Stimulated activated naive CD8-positive, alpha-beta T cell treated with anti-CD3 and anti-CD28 coated beads, Interleukin-15, Interleukin-2, amounts not matched to agents 100 U/mL and 50 U/mL, for 24 hours (primary cell): ENCODE results near the gene TM7SF2.

Source experiments
- ATAC-seq: fragments of 150-1000 bp; cut with Tn5 transposase; one replicate; pipeline ENCODE4 v1.10.0; 2021
- DNase-seq: peaks from one replicate; pipeline ENCODE4 v3.0.0; 2021

TM7SF2 gene

DNA sequence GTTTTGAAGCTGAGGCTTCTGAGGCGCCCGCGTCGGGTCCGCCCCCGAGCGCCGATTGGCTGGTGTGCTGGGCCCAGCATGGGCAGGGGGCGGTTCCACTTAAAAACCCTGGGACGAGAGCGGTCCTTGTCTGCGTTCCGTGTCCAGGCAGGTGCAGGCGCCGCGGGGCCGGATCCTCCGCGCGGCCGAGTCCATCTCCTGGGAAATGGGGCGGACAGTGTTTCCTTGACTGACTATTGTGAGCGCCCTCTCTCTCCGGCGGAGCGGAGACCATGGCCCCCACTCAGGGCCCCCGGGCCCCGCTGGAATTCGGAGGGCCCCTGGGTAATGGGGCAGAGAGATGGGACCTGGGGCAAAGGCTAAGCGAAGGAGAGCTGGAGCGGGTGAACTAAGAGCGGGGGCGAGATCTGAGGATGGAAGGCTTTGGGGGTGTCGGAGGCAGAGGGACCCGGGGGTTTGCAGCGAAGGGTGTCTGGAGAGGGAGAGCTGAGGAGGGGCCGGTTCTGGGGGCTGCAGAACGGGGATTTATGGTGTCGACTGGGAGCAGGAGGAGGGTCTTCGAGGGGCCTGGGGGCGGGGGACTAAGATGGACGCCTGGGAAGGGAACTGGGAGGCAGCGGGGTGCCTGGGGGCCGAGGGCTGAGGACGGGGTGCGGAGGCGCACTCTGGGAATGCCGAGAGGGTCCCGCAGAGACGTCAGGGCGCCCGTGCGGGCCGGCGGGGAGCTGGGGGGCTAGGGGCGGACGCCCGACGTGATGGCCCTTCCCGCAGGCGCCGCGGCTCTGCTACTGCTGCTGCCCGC, at the start of gene TM7SF2:
Gene TM7SF2 (plus strand): TSS at position 129 of the 802 bp plus-strand sequence. CDS start 144 bp downstream, at position 273.
- ATAC-seq (peak; percentile 79), DNase-seq (peak; percentile 97)

DNA sequence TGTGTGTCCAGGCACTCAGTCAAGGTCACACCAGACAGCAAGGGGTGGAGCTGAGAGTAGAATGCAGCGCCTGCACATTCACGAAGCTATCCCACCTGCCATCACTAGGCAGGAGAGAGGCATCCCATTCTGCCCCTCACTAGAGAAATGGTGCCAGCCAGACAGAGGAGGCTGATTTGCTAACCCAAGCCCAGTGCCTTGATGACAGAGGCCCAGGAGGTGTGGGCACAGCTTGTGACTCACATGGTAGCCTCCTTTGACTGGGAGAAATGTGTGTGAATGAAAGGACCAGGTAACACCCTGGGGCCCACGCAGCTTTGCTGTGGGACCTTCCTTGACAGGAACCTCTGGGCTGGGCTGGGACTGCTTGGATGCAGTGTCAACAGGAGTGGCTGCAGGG, 48.1 kb upstream of the TM7SF2 start:
- no peak for ATAC-seq

DNA sequence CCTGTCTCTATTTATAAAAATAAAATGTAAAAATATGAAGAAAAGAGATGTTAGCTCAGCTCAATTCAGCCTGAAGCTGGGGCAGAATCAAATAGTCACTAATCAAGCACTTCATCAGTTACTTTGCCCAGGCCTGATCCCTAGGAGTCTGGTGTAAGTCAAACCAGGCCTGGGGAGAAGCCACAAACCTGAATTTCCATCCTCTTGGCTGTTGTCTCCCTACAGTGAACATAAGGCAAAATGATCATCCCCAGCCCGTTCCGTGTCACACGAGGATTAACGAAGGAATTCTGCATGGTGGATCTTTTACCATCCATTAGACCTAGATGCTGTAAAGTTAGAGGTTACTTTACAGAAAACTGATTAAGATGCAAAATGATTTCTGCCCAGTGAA, 46.8 kb upstream of the TM7SF2 start:
- ATAC-seq: no peak
- DNase-seq: no peak

More for the DNA sequence above, 48.1 kb upstream of the TM7SF2 start:
- DNase-seq: no peak

GRCh38 chr11:65065851-65066250, 45.8 kb upstream of the TM7SF2 start:
- DNase-seq (no peak), ATAC-seq (no peak)

DNA sequence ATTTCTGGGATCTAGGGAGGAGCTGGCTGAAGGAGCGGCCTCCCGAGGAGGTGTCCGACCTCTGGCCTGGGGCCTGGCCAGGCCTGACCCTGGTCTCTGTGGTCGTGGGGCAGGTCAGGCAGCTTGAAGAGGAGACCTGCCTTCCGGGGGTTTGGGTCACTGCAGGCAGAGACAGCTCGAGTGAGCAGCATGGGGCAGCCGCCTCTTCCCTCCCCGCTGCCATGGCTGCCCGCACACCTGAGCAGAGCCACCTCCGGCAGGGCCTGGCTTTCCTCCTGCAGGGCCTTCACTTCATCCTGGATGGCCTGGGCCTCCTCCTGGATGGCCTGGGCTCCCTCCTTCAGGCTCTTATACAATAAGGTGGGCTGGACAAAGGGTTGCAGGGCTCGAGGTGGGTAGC, 45.4 kb upstream of the TM7SF2 start:
- ATAC-seq: no peak

GRCh38 chr11:65066805-65067291, 44.8 kb upstream of the TM7SF2 start:
- no peak for ATAC-seq
- DNase-seq: no peak

More for the DNA sequence above, 45.4 kb upstream of the TM7SF2 start:
- DNase-seq: no peak

DNA sequence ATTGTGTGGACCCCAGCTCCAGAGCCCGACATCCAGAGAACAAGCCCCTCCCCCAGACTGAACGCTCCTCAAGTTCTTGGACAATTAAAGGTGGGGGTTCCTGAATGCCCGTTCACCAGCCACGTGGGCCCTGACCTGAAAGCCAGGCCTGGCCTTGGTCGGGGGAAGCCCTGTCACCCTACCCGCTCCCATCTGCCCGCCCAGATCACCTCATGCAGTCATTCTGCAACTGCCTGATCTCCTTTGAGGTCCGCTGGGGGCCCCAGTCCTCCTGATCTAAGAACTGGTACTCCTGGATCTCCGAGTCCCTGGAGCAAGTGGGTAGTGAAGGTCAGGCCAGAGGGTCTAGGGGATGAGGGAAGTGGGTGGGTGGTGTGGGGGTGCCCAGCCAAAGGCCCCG, 44.2 kb upstream of the TM7SF2 start:
- ATAC-seq (no peak), DNase-seq (no peak)

GRCh38 chr11:65069217-65069616, 42.5 kb upstream of the TM7SF2 start:
- DNase-seq: no peak

GRCh38 chr11:65071907-65072630, 39.6 kb upstream of the TM7SF2 start:
- DNase-seq (no peak), ATAC-seq (no peak)

More at GRCh38 chr11:65069217-65069616, 42.5 kb upstream of the TM7SF2 start:
- ATAC-seq: no peak

DNA sequence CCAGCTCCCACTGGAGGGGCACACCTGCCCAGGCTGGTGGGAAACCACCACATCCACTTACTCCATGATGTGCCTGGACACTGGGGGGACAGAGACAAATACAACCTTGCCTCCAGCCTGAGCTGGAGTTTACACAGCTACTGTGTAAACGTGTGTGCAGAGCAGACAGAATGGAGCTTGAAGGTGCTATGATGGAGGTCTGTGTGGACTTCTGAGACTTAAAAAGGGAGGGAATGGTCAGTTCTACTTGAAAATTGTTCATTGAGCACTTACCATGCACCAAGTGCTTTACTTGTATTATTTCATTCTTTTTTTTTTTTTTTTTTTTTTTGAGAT, 39.1 kb upstream of the TM7SF2 start:
- no peak for DNase-seq
- ATAC-seq: no peak

DNA sequence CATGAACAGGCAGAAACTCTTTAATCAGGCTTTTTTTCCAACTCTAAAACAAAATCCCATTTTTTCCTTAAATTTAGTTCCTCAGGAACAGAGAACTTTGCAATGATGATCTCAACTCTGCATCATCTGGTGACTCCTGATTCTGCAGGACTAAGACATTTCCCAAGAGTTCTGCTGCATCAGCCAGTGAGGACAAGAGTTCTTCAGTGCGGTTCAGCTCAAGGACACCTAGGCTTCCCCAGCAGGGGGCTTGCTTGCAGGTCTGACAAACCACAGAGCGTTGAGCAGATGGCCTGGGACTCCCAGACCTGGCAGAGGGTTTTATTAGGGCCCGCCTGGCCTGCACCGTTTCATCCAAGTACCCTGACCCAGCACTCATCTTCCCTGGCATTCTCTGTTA, 34.2 kb upstream of the TM7SF2 start:
- ATAC-seq: no peak
- no peak for DNase-seq

DNA sequence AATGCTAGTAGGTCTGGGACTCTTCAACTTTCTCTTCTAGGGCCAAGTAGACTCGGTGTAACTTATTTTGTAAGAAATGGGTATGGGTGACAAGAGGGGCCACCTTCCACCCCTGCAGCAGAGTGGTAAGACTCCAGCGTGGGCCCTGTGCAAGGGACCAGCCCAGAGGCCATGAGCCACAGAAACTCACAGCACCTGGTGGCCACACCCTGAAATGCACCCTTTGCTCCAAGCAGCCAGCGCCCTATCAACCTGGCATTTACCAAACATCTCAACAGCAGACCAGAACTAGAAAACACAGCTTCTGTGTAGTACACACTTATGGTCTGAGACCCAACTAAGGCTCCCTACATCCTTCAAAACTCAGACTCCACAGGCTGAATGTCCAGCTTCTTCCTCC, 33.5 kb upstream of the TM7SF2 start:
- peak; percentile 69 for ATAC-seq
- peak; percentile 72 for DNase-seq

- no peak for DNase-seq
Observed at GRCh38 chr11:65078786-65079342, 32.8 kb upstream of the TM7SF2 start.

GRCh38 chr11:65083134-65083833, 28.4 kb upstream of the TM7SF2 start:
- ATAC-seq (no peak), DNase-seq (no peak)

More at GRCh38 chr11:65078786-65079342, 32.8 kb upstream of the TM7SF2 start:
- no peak for ATAC-seq

DNA sequence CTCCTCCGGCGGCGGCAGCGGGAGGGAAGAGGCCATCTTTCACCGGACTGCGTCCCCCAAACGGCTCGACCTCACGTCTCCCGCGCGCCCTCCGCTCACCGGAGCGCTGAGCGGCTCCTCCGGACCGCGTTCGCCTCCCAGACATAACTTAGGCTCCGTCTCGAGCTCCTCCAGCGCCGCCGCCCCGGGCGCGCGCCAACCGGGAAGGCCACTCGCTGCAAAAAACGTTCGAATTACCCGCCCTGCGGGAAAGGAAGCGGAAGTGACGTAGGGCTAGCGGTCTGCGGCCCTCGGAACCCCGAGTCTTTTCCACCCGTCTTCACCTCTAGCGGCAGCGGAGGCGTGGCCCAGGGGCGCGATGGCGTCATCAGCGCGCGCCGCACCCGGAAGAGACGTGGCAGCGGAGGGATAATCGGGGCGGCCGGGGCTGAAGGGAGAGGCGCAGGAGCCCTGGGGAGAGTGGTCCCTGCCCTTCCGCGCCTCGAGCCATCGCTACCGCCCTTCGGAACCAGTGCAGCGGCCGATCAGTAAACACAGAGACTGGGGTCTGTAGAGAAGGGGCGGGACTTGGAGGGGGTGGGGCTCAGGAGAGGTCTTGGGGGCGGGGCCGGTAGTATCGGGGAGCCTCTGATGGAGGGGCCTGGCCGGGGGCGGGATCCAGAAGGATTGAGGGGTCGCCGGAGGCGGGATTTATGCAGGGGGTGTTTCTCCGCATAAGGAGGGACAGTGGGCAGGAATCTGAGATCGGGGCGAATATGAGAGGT, 27.7 kb upstream of the TM7SF2 start, which contains the start of the genes CDCA5 and ZFPL1:
Gene CDCA5 (minus strand): TSS at position 207 of the 764 bp plus-strand sequence. CDS start 62 bp downstream, at position 145.
Gene ZFPL1 (plus strand): TSS at position 389 of the 764 bp plus-strand sequence. CDS start 477 bp downstream, outside the sequence.
- DNase-seq (peak; percentile 98), ATAC-seq (peak; percentile 83)

DNA sequence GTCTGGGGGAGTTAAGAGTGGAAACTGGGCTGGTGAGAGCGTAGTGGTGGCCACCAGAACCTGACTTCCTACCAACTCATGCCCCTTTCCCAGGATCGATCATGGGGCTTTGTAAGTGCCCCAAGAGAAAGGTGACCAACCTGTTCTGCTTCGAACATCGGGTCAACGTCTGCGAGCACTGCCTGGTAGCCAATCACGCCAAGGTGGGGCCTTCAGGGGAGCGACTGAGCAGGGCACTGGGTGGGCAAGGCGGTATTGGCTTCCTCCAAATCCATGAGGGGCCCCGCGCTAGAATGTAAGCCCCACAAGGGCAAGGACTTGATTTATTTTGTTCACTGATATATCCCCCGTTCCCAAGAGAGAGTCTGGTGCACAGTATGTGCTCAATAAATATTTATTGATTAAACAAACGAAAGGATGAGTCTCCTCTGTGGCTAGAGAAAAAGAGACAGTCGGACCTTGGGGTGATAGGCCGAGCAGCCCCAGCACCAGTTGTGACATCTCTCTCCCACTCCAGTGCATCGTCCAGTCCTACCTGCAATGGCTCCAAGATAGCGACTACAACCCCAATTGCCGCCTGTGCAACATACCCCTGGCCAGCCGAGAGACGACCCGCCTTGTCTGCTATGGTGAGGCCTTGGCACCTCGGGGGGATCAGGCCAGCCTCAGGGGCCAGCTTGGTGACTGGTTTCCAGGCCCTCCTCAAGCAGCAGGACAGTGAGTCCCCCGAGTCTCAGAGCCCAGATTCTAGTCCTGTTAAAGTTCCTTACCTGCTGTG, 26.9 kb upstream of the TM7SF2 start:
- peak; percentile 1 for ATAC-seq
- no peak for DNase-seq

DNA sequence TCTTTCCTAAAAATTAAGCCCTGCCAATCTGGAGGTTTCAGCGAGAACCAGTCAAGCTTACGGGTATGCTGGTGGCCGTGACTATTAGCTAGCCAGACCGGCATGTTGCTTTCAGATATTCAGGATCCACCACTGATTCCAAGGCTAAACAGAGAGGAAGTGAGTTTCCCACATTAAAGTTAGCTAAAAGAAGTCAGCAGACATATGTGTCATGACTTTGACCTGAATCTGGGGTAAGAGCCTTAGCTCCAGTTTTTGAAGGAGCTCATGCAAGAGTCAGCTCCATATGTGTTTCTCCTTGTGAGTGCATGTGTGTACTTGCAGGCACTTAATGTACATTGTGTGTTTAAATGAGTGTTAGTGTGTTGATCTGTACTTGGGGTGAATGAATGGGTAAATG, 26.2 kb upstream of the TM7SF2 start:
- ATAC-seq: no peak
- no peak for DNase-seq

- no peak for ATAC-seq
Observed at GRCh38 chr11:65086809-65087208, 24.9 kb upstream of the TM7SF2 start.

DNA sequence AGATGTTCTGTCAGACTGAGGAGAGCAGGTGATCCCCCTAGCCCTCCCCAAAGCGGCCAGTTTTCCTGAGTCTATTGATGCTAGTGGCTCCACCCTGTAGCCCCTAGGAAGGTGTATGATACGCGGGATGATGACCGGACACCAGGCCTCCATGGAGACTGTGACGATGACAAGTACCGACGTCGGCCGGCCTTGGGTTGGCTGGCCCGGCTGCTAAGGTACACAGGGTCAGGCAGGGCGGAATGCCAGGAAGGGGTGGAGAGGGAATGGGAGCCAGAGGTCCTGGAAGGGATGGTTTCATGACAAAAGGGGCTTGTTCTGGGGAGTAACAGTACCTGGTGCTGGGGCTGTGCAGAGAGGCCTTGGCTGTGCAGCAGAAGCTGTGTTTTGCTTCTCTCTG, 24.5 kb upstream of the TM7SF2 start:
- ATAC-seq (no peak), DNase-seq (no peak)

More at GRCh38 chr11:65086809-65087208, 24.9 kb upstream of the TM7SF2 start:
- no peak for DNase-seq

GRCh38 chr11:65087827-65088226, 23.8 kb upstream of the TM7SF2 start:
- DNase-seq: no peak
- ATAC-seq: no peak
